ENCODE data around the gene JAK2. TPM values are rescaled to one million over a fixed set of nuclear protein-coding genes. Genes with fewer than 3 reads are reported as not detected.

Gene JAK2
- polyA plus RNA-seq, 1 donor (not counting 4 experiments of a cell fraction or from before 2014, with no cell fraction given), result 5.4 TPM

DNA sequence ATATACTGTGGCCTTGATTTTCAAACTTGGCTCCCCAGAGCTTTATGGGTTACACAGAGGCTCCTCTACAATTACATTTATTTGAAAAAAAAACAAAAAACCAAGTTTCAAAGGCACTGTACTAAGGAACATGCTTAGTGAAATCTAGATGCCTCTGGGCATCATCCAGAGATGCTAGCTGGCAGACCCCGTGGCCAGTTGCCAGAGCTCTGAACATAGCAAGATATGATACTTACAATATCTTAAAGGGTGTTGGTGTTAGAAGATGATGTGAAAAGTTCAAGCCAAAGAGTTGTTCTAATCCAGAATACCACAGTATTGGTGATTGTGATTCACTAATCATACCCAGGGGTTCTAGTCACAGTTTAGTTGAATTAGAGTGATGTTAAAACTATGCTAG, 87.8 kb downstream of the JAK2 start:
- DNase-seq (ENCODE audit: low read depth, low spot score) (no peak), FAIRE-seq (no peak)
- H3K36me3 ChIP-seq (ENCODE audit: control insufficient read depth in 2 of 2, extremely low read depth in 1 of 2, insufficient read depth in 2 of 2, low read length in 2 of 2), result peaks cover 0 to 1% of the 10 kb centered on the region in 2 experiments
- no peaks in the 10 kb centered on the region for H4K20me1 ChIP-seq (ENCODE audit: control insufficient read depth, extremely low read depth, insufficient read depth, low read length)
- no peaks in the 10 kb centered on the region for H3K9me3 ChIP-seq (ENCODE audit: control insufficient read depth, low read depth, low read length)
- no peak overlapping the region for H3K9ac ChIP-seq (ENCODE audit: control insufficient read depth, extremely low read depth, insufficient read depth, low read length)
- H3K4me1 ChIP-seq (ENCODE audit: control insufficient read depth, extremely low read depth, insufficient read depth, low read length), result no peaks in the 10 kb centered on the region
- H3K27me3 ChIP-seq (ENCODE audit: control insufficient read depth, extremely low read depth, insufficient read depth, low read length), result no peaks in the 10 kb centered on the region
- H3K79me2 ChIP-seq (ENCODE audit: control insufficient read depth, insufficient read depth, low read length), result no peaks in the 10 kb centered on the region
- TF ChIP-seq, protein P1, sequence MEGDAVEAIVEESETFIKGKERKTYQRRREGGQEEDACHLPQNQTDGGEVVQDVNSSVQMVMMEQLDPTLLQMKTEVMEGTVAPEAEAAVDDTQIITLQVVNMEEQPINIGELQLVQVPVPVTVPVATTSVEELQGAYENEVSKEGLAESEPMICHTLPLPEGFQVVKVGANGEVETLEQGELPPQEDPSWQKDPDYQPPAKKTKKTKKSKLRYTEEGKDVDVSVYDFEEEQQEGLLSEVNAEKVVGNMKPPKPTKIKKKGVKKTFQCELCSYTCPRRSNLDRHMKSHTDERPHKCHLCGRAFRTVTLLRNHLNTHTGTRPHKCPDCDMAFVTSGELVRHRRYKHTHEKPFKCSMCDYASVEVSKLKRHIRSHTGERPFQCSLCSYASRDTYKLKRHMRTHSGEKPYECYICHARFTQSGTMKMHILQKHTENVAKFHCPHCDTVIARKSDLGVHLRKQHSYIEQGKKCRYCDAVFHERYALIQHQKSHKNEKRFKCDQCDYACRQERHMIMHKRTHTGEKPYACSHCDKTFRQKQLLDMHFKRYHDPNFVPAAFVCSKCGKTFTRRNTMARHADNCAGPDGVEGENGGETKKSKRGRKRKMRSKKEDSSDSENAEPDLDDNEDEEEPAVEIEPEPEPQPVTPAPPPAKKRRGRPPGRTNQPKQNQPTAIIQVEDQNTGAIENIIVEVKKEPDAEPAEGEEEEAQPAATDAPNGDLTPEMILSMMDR (optimal IDR thresholded peaks at IDR 0.05 in 1 of 3, IDR thresholded peaks at IDR 0.05 in 1 of 3, conservative IDR thresholded peaks at IDR 0.05 in 1 of 3; ENCODE audit: extremely low read depth in 1 of 3, insufficient read depth in 2 of 3, low read length in 3 of 3), result no peak
- no peak for TF ChIP-seq EZH2 (IDR thresholded peaks at IDR 0.05; ENCODE audit: low read length)
- dilution Hi-C loops (cut with MboI; ENCODE audit: extremely low pct_ligation_motif_present, low sequenced_read_pairs), result no loop called here
- no peak overlapping the region for H3K4me2 ChIP-seq (ENCODE audit: control insufficient read depth, extremely low read depth, insufficient read depth, low read depth, low read length)
- H3K4me3 ChIP-seq (ENCODE audit: control insufficient read depth in 2 of 3, extremely low read depth in 1 of 3, insufficient read depth in 2 of 3, low read depth in 1 of 3, low read length in 3 of 3), result no peak overlapping the region
- no peaks in the 10 kb centered on the region for H3K9me1 ChIP-seq (ENCODE audit: control insufficient read depth, extremely low read depth, insufficient read depth, low read length)
- H2AFZ ChIP-seq (ENCODE audit: control insufficient read depth, low read length), result no peak overlapping the region
- no peak overlapping the region for H3K27ac ChIP-seq (ENCODE audit: control insufficient read depth, insufficient read depth, low read length)

DNA sequence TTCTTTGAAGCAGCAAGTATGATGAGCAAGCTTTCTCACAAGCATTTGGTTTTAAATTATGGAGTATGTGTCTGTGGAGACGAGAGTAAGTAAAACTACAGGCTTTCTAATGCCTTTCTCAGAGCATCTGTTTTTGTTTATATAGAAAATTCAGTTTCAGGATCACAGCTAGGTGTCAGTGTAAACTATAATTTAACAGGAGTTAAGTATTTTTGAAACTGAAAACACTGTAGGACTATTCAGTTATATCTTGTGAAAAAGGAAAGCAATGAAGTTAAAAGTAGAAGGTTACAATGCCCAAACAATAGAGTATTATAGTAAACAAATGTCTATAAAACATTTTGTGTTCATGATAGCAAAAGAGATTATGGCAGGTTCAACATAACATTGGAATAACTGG, 88.6 kb downstream of the JAK2 start:
- no peak for TF ChIP-seq EZH2 (IDR thresholded peaks at IDR 0.05; ENCODE audit: low read length)
- TF ChIP-seq, protein P1 (optimal IDR thresholded peaks at IDR 0.05 in 1 of 3, IDR thresholded peaks at IDR 0.05 in 1 of 3, conservative IDR thresholded peaks at IDR 0.05 in 1 of 3; ENCODE audit: extremely low read depth in 1 of 3, insufficient read depth in 2 of 3, low read length in 3 of 3), result no peak
- dilution Hi-C loops (cut with MboI; ENCODE audit: extremely low pct_ligation_motif_present, low sequenced_read_pairs), result no loop called here

More for the DNA sequence above, 88.6 kb downstream of the JAK2 start:
- H3K4me1 ChIP-seq (ENCODE audit: control insufficient read depth, extremely low read depth, insufficient read depth, low read length), result no peaks in the 10 kb centered on the region
- no peaks in the 10 kb centered on the region for H3K9me3 ChIP-seq (ENCODE audit: control insufficient read depth, low read depth, low read length)
- no peak for FAIRE-seq
- DNase-seq (ENCODE audit: low read depth, low spot score), result no peak
- no peaks in the 10 kb centered on the region for H3K9me1 ChIP-seq (ENCODE audit: control insufficient read depth, extremely low read depth, insufficient read depth, low read length)
- no peak overlapping the region for H3K27ac ChIP-seq (ENCODE audit: control insufficient read depth, insufficient read depth, low read length)
- H3K4me2 ChIP-seq (ENCODE audit: control insufficient read depth, extremely low read depth, insufficient read depth, low read depth, low read length), result no peak overlapping the region
- peaks cover 0 to 1% of the 10 kb centered on the region in 2 experiments for H3K36me3 ChIP-seq (ENCODE audit: control insufficient read depth in 2 of 2, extremely low read depth in 1 of 2, insufficient read depth in 2 of 2, low read length in 2 of 2)
- no peak overlapping the region for H3K4me3 ChIP-seq (ENCODE audit: control insufficient read depth in 2 of 3, extremely low read depth in 1 of 3, insufficient read depth in 2 of 3, low read depth in 1 of 3, low read length in 3 of 3)
- no peaks in the 10 kb centered on the region for H3K27me3 ChIP-seq (ENCODE audit: control insufficient read depth, extremely low read depth, insufficient read depth, low read length)
- H3K9ac ChIP-seq (ENCODE audit: control insufficient read depth, extremely low read depth, insufficient read depth, low read length), result no peak overlapping the region
- H4K20me1 ChIP-seq (ENCODE audit: control insufficient read depth, extremely low read depth, insufficient read depth, low read length), result no peaks in the 10 kb centered on the region
- no peaks in the 10 kb centered on the region for H3K79me2 ChIP-seq (ENCODE audit: control insufficient read depth, insufficient read depth, low read length)
- H2AFZ ChIP-seq (ENCODE audit: control insufficient read depth, low read length), result no peak overlapping the region

Measured in keratinocyte (primary cell).